ENCODE measurements around the gene MYO1D. TPM values are rescaled to one million over a fixed set of nuclear protein-coding genes. Genes with fewer than 3 reads are reported as not detected.
A peak's percentile ranks its signal among the peaks of the same experiment; 100 is the strongest.

Gene MYO1D
- total RNA-seq, 2 experiments from 2014 or later = 2.0 to 2.2 TPM

- Mint-ChIP-seq H3K9me3 (no peaks in the 10 kb centered on the region), H3K27ac (no peak overlapping the region), H3K27me3 (peaks cover 2% of the 10 kb centered on the region), H3K4me3 (no peak overlapping the region), H3K4me1 (peaks cover 2% of the 10 kb centered on the region), H3K36me3 (ENCODE audit: low read depth) (no peaks in the 10 kb centered on the region)
- POLR2A ChIA-PET = no interaction called here
- CTCF ChIA-PET = no interaction called here
- DNase-seq = no peak
Observed at GRCh38 chr17:32591405-32591804, 285.5 kb downstream of the MYO1D start.

- no peaks in the 10 kb centered on the region for H3K9me3 Mint-ChIP-seq
- CTCF ChIA-PET = interaction anchor here (1.0 kb wide), 1 partner anchor 146 kb away, joined by 3 read pairs; no protein-coding TSS in a partner anchor
- no peaks in the 10 kb centered on the region for H3K36me3 Mint-ChIP-seq (ENCODE audit: low read depth)
- DNase-seq = no peak
- H3K4me3 Mint-ChIP-seq = no peak overlapping the region
- peak overlapping the region; percentile 20 for H3K27ac Mint-ChIP-seq
- H3K27me3 Mint-ChIP-seq = peaks cover 2% of the 10 kb centered on the region
- POLR2A ChIA-PET = no interaction called here
- H3K4me1 Mint-ChIP-seq = no peaks in the 10 kb centered on the region
Observed at GRCh38 chr17:32590974-32591373, 285.9 kb downstream of the MYO1D start.

- ChIA-PET POLR2A (no interaction called here), CTCF (interaction anchor here (1.0 to 1.4 kb wide), 2 partner anchors 43 to 127 kb away, joined by 3 to 4 read pairs; no protein-coding TSS in a partner anchor)
- Mint-ChIP-seq H3K4me1 (no peaks in the 10 kb centered on the region), H3K36me3 (ENCODE audit: low read depth) (no peaks in the 10 kb centered on the region), H3K27ac (no peak overlapping the region), H3K4me3 (no peak overlapping the region), H3K27me3 (peaks cover 2% of the 10 kb centered on the region), H3K9me3 (no peaks in the 10 kb centered on the region)
- no peak for DNase-seq
Observed at GRCh38 chr17:32588982-32589381, 287.9 kb downstream of the MYO1D start.

GRCh38 chr17:32588135-32588534, 288.8 kb downstream of the MYO1D start:
- Mint-ChIP-seq H3K4me1 (no peaks in the 10 kb centered on the region), H3K27me3 (peaks cover 4% of the 10 kb centered on the region), H3K9me3 (peaks cover 2% of the 10 kb centered on the region), H3K27ac (no peak overlapping the region), H3K36me3 (ENCODE audit: low read depth) (peaks cover 4% of the 10 kb centered on the region), H3K4me3 (no peak overlapping the region)
- no peak for DNase-seq
- ChIA-PET CTCF (interaction anchor here (0.6 to 1.0 kb wide), 2 partner anchors 127 to 372 kb away, joined by 3 read pairs; no protein-coding TSS in a partner anchor), POLR2A (no interaction called here)

GRCh38 chr17:32586666-32587065, 290.3 kb downstream of the MYO1D start:
- ChIA-PET POLR2A (no interaction called here), CTCF (no interaction called here)
- Mint-ChIP-seq H3K4me1 (no peaks in the 10 kb centered on the region), H3K36me3 (ENCODE audit: low read depth) (peaks cover 11% of the 10 kb centered on the region), H3K27ac (no peak overlapping the region), H3K4me3 (no peak overlapping the region), H3K9me3 (peaks cover 10% of the 10 kb centered on the region), H3K27me3 (peaks cover 11% of the 10 kb centered on the region)
- DNase-seq = no peak

GRCh38 chr17:32584792-32585191, 292.1 kb downstream of the MYO1D start:
- Mint-ChIP-seq H3K36me3 (ENCODE audit: low read depth) (peaks cover 12% of the 10 kb centered on the region), H3K9me3 (peaks cover 19% of the 10 kb centered on the region), H3K27me3 (peaks cover 10% of the 10 kb centered on the region), H3K4me1 (no peaks in the 10 kb centered on the region), H3K27ac (no peak overlapping the region), H3K4me3 (no peak overlapping the region)
- CTCF ChIA-PET = no interaction called here
- POLR2A ChIA-PET = no interaction called here
- DNase-seq = no peak

GRCh38 chr17:32583053-32583452, 293.9 kb downstream of the MYO1D start:
- H3K4me1 Mint-ChIP-seq = no peaks in the 10 kb centered on the region
- no peak for DNase-seq
- ChIA-PET POLR2A (no interaction called here), CTCF (no interaction called here)
- H3K27me3 Mint-ChIP-seq = peaks cover 12% of the 10 kb centered on the region
- H3K27ac Mint-ChIP-seq = no peak overlapping the region
- no peak overlapping the region for H3K4me3 Mint-ChIP-seq
- peaks cover 12% of the 10 kb centered on the region for H3K36me3 Mint-ChIP-seq (ENCODE audit: low read depth)
- peaks cover 19% of the 10 kb centered on the region for H3K9me3 Mint-ChIP-seq

- Mint-ChIP-seq H3K27ac (no peak overlapping the region), H3K27me3 (peaks cover 10% of the 10 kb centered on the region), H3K9me3 (peaks cover 2% of the 10 kb centered on the region), H3K4me3 (no peak overlapping the region), H3K36me3 (ENCODE audit: low read depth) (peaks cover 1% of the 10 kb centered on the region), H3K4me1 (peaks cover 10% of the 10 kb centered on the region)
- CTCF ChIA-PET = no interaction called here
- POLR2A ChIA-PET = no interaction called here
- peak; percentile 20 for DNase-seq
Observed at GRCh38 chr17:32575852-32576251, 301.1 kb downstream of the MYO1D start.

- CTCF ChIA-PET = no interaction called here
- no peak for DNase-seq
- Mint-ChIP-seq H3K9me3 (no peaks in the 10 kb centered on the region), H3K4me3 (no peak overlapping the region), H3K27me3 (peaks cover 6% of the 10 kb centered on the region), H3K4me1 (peaks cover 16% of the 10 kb centered on the region), H3K27ac (no peak overlapping the region), H3K36me3 (ENCODE audit: low read depth) (no peaks in the 10 kb centered on the region)
- POLR2A ChIA-PET = no interaction called here
Observed at GRCh38 chr17:32570081-32570396, 306.9 kb downstream of the MYO1D start.

- ChIA-PET POLR2A (no interaction called here), CTCF (interaction anchor here (1.0 to 1.7 kb wide), 2 partner anchors 10 to 68 kb away, joined by 3 to 6 read pairs; no protein-coding TSS in a partner anchor)
- H3K27ac Mint-ChIP-seq = no peak overlapping the region
- no peak for DNase-seq
- H3K9me3 Mint-ChIP-seq = no peaks in the 10 kb centered on the region
- H3K27me3 Mint-ChIP-seq = peaks cover 6% of the 10 kb centered on the region
- peaks cover 17% of the 10 kb centered on the region for H3K4me1 Mint-ChIP-seq
- H3K4me3 Mint-ChIP-seq = no peak overlapping the region
- H3K36me3 Mint-ChIP-seq (ENCODE audit: low read depth) = no peaks in the 10 kb centered on the region
Observed at GRCh38 chr17:32569171-32570080, 307.5 kb downstream of the MYO1D start.

- Mint-ChIP-seq H3K9me3 (no peaks in the 10 kb centered on the region), H3K27me3 (peaks cover 6% of the 10 kb centered on the region), H3K36me3 (ENCODE audit: low read depth) (no peaks in the 10 kb centered on the region), H3K27ac (no peak overlapping the region), H3K4me1 (peaks cover 23% of the 10 kb centered on the region), H3K4me3 (no peak overlapping the region)
- no peak for DNase-seq
- CTCF ChIA-PET = interaction anchor here (1.0 to 1.7 kb wide), 2 partner anchors 10 to 67 kb away, joined by 3 to 6 read pairs; no protein-coding TSS in a partner anchor
- POLR2A ChIA-PET = no interaction called here
Observed at GRCh38 chr17:32568705-32569104, 308.2 kb downstream of the MYO1D start.

GRCh38 chr17:32567511-32567910, 309.4 kb downstream of the MYO1D start:
- ChIA-PET POLR2A (no interaction called here), CTCF (no interaction called here)
- Mint-ChIP-seq H3K27me3 (peaks cover 3% of the 10 kb centered on the region), H3K27ac (no peak overlapping the region), H3K4me1 (peaks cover 24% of the 10 kb centered on the region), H3K36me3 (ENCODE audit: low read depth) (no peaks in the 10 kb centered on the region), H3K9me3 (no peaks in the 10 kb centered on the region), H3K4me3 (no peak overlapping the region)
- DNase-seq = no peak

- H3K9me3 Mint-ChIP-seq = no peaks in the 10 kb centered on the region
- H3K4me3 Mint-ChIP-seq = no peak overlapping the region
- no peak overlapping the region for H3K27ac Mint-ChIP-seq
- POLR2A ChIA-PET = no interaction called here
- DNase-seq = no peak
- no peaks in the 10 kb centered on the region for H3K27me3 Mint-ChIP-seq
- peaks cover 24% of the 10 kb centered on the region for H3K4me1 Mint-ChIP-seq
- CTCF ChIA-PET = interaction anchor here (1.5 to 1.6 kb wide), 2 partner anchors 13 to 16 kb away, joined by 3 to 5 read pairs; no protein-coding TSS in a partner anchor
- no peaks in the 10 kb centered on the region for H3K36me3 Mint-ChIP-seq (ENCODE audit: low read depth)
Observed at GRCh38 chr17:32567086-32567485, 309.8 kb downstream of the MYO1D start.
